HG02973 (cell line): ENCODE measurements around the gene RAB37.

Experiments
- ATAC-seq: cut with Tn5 transposase; IDR thresholded peaks from one replicate; pipeline ENCODE4 v1.9.1; 2021; ENCODE audit warnings: moderate library complexity; ENCODE audit not compliant: unreplicated experiment

Gene RAB37

DNA sequence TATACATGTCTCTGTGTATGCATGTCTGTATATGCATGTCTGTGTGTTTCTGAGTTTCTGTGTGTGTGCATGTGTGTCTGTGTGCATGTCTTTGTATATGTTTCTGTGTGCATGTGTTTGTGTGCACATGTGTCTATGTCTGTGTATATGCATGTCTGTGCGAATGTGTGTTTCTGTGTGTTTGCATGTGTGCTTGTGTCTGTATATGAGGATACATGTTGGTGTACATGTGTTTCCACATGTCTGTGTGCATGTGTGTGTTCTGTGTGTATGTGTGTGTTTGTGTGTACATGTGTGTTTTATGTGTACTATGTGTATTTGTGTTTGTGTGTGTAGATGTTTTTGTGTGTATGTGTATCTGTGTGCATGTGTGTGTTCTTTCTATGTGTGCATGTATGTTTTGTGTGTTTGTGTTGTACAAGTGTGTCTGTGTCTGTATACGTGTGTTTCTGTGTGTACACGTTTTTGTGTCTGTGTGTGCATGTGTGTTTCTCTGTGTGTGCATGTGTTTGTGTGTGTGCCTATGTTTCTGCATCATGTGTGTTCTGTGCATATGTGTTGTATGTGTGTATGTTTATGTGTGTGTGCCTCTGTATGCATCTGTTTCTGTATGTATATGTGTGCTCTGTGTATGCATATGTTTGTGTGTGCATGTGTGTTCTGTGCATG is 8.9 kb upstream of the RAB37 start:
- ATAC-seq = no peak

GRCh38 chr17:74728702-74729075 is 8.4 kb upstream of the RAB37 start:
- ATAC-seq = no peak

- ATAC-seq = no peak
Observed at GRCh38 chr17:74729368-74729767, 7.7 kb upstream of the RAB37 start.

DNA sequence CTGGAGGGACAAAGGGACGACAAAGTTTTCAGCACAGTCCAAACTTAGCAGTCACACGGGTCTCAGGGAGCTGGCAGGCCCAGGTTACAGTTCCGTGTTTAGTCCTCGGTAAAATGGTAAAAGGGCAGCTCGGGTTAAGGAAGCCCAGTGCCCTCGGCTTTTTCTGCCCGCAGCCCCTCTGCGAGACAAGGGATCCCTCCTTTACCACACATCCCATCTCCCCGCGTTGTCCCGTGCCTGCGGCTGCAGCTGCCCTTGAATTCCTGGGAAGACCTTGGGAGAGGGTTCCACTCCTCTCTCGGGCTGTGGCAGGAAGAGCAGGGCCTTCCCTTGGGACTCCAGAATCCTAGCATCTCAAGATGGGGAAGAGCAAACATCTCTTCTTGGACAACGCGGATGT is 7.2 kb upstream of the RAB37 start:
- no peak for ATAC-seq

DNA sequence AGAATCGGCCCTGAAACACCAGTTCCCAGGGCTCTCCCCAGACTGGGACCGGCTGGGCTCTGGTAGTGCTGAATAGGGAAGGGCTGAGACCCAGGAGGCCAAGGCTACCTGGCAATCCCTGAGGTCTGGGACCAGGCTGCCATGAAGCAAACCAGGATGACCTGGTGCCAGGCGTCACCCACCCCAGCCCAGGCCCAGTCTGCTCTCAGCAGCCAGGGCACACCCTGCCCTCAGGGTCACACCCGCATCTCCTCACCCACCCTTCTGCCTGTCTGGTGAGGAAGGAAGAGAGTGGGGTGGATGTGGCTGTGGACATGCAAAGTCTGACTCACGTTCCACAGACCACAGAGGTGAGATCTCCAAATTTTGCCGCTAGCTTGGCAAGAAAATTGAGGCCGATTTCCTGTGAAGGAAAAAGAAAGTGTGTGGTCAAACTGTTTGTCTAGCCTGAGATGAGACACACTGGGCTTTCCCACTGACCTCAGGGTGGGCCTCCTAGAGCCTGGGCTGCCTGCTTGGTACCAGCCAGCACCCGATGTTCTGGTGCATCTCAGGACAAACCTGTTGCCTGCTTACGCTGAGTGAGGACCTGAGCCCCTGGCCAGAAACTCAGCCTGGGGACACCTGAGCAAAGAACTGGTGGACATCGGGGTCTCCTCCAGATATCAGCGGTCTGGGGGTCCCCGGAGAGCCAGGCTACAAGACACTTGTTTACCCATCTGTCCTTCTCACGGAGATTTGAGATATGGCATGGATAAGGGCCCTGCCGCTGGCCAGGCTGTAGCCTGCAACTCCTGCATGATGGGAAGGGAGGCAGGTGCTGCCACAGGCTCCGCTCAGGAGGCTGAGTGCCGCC is 6.3 kb upstream of the RAB37 start:
- no peak for ATAC-seq

DNA sequence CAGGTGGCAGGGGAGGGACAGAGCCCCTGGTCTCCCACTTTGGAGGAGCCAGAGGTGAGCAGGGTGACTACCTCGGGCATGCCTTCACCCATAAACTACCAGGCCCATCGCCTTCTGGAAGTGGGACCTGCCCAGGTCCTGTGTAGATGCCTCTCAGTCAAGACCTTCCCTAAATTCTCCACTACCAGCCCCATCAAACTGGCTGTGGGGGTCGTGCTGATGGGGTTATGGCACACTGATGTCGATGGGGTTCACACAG is 5.8 kb upstream of the RAB37 start:
- no peak for ATAC-seq

- no peak for ATAC-seq
Observed at GRCh38 chr17:74732042-74732867, 4.8 kb upstream of the RAB37 start.

GRCh38 chr17:74733365-74734122 is 3.5 kb upstream of the RAB37 start:
- no peak for ATAC-seq

DNA sequence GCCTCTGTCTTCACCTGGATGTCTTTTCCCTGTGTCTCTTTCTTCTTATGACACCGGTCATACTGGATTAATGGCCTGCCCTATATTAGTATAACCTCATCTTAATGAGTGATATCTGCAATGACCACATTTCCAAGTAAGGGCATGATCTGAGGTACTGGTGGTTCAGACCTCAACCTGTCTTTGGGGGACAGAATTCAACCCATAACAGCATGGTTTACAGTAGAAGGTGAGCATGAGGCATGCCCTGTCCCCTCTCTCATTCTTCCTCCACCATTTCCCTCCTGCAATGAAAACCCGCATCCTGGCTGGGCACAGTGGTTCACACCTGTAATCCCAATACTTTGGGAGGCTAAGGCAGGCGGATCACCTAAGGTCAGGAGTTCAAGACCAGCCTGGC is 2.8 kb upstream of the RAB37 start:
- ATAC-seq = no peak

DNA sequence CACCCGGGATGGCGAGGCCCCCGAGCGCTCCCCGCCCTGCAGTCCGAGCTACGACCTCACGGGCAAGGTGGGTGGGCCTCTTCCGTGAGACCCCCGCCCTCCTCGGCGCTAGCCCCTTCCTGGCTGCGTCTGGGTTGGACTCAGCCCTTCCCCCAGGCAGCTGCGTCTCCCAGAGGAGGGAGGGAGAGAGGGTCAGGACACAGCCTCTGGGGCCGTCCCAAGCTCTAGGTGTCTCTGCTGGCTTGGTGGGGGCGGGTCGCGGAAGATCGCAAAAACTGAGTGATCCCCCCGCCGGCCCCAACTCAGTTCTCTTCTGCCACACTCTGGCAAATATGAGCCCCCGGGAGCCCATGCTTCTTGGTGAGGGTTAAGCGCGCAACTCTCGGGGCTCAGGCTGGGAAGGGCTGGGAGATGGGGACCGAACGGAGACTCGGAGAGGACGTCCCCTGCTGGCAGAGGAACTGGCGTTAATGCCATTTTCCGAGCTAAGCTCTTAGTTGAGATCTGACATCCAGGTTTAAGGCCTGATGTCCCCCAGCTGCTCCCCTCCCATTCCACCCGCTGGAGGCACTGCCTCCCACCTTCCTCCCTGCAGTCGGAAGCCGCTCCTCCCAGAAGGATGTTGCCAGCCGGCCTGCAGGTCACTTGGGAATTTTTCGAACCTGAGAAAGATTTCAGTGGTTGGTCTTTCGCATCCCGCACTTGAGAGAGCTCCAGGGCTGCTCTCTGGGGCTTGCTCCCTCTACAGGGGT is 419 bp downstream of the RAB37 start:
- ATAC-seq = no peak

DNA sequence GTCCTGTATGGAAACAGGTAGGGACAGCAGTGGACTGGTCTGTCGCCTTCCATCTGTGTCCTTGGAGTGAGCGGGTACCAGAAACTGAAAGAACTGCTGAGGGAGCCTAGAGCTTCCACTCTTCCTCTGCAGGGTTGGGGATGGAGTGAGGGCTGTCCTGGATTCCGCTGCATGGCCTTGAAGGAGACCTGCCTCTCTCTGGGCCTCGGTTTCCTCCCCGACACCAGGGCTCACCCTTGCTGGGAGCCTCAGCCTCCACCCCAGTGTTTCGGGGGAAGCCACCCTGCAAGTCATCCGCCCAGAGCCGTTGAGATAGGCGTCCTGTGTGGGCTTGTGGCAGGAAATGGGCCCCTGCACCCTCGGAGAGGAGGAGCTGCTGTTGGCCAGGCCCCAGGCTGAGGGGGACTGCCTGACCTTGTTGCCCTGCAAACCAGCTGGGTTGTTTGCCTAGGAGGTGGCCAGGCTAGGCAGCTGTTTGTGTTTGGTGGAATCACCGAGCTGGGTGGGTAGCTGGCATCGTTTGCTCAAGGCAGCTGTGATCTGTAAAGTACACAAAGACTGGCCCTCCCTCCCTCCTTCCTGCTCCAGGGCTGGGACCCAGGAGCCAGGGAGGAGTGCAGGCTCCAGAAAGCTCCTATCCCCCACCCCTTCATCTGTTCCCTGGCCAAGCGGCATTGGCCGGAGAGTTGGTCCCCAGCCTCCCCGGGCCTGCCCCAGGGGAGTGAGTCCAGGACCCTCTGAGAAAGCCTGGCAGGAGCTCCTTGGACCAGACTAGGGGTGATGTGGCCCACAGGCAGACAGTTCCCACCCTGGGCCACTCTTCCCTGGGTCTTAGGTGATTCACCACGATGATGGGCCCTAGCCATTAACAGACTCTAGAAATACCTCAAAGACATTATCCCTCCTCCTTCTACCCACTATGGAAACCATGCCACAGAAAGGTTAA is 1.3 kb downstream of the RAB37 start:
- no peak for ATAC-seq

DNA sequence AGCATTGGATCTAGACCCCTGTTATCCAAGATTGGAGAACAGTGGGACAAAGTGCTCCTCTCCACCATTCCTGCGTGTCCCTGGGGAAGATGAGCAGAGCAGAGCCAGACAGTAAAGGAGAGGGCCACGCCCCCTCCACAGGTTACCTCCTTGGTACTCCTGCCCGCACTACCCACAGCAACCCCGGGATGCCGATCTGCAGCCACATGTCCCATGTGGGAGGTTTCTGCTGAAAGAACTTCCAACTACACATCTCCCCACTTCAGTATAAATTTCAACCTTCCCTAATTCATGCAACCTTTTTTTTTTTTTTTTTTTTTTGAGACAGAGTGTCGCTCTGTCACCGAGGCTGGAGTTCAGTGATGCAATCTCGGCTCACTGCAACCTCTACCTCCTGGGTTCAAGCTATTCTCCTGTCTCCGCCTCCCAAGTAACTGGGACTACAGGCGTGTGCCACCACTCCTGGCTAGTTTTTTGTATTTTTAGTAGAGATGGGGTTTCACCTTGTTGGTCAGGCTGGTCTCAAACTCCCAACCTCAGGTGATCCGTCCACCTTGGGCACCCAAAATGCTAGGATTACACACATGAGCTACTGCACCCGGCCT is 2.3 kb downstream of the RAB37 start:
- no peak for ATAC-seq

- no peak for ATAC-seq
Observed at GRCh38 chr17:74740173-74740572, 3.1 kb downstream of the RAB37 start.

- no peak for ATAC-seq
Observed at GRCh38 chr17:74740641-74741387, 3.8 kb downstream of the RAB37 start.

DNA sequence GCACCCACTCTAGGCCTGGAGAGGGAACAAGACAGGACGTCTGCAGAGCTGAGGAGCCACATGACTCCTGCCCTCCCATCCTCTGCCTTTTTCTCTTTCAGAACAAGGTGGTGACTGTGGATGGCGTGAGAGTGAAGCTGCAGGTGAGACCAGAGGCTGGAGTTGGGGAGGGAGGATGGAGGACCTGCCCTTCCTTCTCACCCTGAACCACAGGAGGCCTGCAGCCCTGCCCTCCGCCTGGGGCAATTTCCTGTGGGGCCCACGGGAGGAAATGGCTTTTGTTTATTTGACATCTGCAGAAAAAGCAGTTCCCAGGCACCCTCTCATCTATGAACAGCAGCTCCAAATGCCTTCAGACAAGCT is 5.1 kb downstream of the RAB37 start:
- ATAC-seq = no peak

GRCh38 chr17:74742978-74743545 is 6.0 kb downstream of the RAB37 start:
- ATAC-seq = no peak

DNA sequence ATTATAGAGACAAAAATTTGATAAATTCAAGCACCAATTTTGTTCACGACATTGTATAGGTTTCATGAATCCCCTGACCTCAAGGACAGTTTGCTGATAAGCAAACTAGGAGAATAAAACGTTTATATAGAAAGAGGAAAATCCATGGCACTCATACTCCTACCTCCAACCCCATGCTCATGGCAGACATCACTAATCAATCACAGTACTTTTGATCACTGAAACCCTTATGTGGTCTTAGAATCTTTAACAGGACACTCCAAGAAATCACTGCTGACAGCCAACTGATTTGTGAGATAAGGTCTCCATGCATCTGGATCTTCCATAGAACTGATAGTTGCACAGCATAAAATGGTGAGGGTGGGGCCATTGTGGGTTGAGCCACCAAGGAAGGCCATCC is 6.7 kb downstream of the RAB37 start:
- no peak for ATAC-seq

DNA sequence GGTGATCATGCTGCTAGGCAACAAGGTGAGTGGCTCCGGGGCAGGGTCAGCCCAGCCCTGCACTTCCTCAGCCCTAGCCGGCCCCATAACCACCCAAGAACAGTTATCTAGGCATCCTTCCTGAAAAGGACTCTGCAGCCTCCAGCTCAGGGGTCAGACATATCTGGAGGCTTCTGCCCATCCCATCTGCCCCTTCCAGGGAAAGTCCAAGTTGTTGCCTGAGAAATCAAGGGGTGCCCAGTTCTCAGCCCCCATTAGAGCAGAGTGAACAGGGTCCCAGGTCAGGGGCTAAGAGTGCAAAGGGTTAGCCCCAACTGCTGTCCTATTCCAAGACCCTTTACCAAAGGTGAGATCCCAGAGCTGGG is 7.3 kb downstream of the RAB37 start:
- ATAC-seq = no peak
